ENCODE data around the gene DAPK1.

DNA sequence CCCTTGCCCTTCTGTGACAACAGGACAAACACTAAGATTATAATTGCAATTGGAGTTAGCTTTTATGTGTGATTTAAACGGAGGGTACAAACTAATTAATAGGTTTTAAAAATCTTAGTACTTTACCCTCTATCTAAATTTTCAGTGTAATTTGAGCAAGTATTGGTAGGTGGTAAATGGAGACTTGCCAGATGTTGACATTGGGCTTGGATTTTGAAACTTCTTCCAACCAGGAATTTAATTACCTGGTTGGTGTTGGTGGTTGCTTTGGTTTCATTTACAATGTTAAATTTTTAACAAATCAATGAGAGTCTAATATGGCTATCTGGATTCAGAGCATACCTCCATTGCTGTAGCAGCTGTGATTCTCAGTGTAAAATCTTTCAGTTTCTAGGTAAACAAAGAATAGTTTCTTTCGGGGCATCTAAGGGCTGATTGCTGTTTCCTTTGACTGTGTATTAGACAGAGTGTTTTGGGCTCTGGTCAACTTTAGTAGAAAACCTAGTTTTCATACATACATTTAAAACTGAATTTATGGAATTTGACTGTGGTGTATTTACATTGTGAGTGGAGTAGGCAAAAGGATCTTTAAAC is 1.9 kb downstream of the DAPK1 start:
- TF ChIP-seq, protein P1, sequence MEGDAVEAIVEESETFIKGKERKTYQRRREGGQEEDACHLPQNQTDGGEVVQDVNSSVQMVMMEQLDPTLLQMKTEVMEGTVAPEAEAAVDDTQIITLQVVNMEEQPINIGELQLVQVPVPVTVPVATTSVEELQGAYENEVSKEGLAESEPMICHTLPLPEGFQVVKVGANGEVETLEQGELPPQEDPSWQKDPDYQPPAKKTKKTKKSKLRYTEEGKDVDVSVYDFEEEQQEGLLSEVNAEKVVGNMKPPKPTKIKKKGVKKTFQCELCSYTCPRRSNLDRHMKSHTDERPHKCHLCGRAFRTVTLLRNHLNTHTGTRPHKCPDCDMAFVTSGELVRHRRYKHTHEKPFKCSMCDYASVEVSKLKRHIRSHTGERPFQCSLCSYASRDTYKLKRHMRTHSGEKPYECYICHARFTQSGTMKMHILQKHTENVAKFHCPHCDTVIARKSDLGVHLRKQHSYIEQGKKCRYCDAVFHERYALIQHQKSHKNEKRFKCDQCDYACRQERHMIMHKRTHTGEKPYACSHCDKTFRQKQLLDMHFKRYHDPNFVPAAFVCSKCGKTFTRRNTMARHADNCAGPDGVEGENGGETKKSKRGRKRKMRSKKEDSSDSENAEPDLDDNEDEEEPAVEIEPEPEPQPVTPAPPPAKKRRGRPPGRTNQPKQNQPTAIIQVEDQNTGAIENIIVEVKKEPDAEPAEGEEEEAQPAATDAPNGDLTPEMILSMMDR (conservative IDR thresholded peaks at IDR 0.05 in 1 of 2, IDR thresholded peaks at IDR 0.05 in 1 of 2; ENCODE audit: extremely low read depth in 1 of 2, insufficient read depth in 1 of 2, low read depth in 1 of 2, low read length in 2 of 2), result no peak
- TF ChIP-seq EZH2 (IDR thresholded peaks at IDR 0.05; ENCODE audit: borderline replicate concordance, low read length), result no peak
